Muscle layer of colon (tissue), 2 donors: ENCODE data around the gene CNTLN.

Experiments
- H3K27ac ChIP-seq: one replicate; pipeline ENCODE4 v1.7.0; 2013; ENCODE audit warnings: low read depth, mild to moderate bottlenecking, low read length, moderate library complexity
- H3K27me3 ChIP-seq, 2 donors: one replicate each; pipeline ENCODE4 v1.7.0; 2013; ENCODE audit warnings: low read length in 2 of 2, mild to moderate bottlenecking in 2 of 2; ENCODE audit not compliant: insufficient read depth in 2 of 2, control insufficient read depth in 1 of 2
- H3K36me3 ChIP-seq: one replicate; pipeline ENCODE4 v1.7.0; 2013; ENCODE audit warnings: mild to moderate bottlenecking, low read length; ENCODE audit not compliant: insufficient read depth
- H3K4me1 ChIP-seq: one replicate; pipeline ENCODE4 v1.7.0; 2013; ENCODE audit warnings: mild to moderate bottlenecking, low read length; ENCODE audit not compliant: insufficient read depth
- H3K4me3 ChIP-seq, 2 donors: one replicate each; pipeline ENCODE4 v1.7.0; 2013; ENCODE audit warnings: low read length in 2 of 2, low read depth in 1 of 2, mild to moderate bottlenecking in 1 of 2, moderate library complexity in 1 of 2
- H3K9ac ChIP-seq: one replicate; pipeline ENCODE4 v1.7.0; 2013; ENCODE audit warnings: low read length
- H3K9me3 ChIP-seq: one replicate; pipeline ENCODE4 v1.7.0; 2013; ENCODE audit warnings: mild to moderate bottlenecking, low read length
- donor health status: abdominal sarcoma.
- donor health status: Adenocarcinoma of cecum.

The CNTLN gene

GRCh38 chr9:17134396-17135294 lies at the start of gene CNTLN:
Gene CNTLN (plus strand): TSS chr9:17135040. CDS start chr9:17135066, 26 bp downstream.
- Histone ChIP-seq H3K4me1 (peaks cover 9% of the 10 kb centered on the region), H3K4me3 (peak within 1 kb of the TSS; percentile 80 to 95), H3K36me3 (no peaks in the 10 kb centered on the region), H3K27me3 (no peaks in the 10 kb centered on the region), H3K27ac (peak within 1 kb of the TSS; percentile 82), H3K9me3 (no peaks in the 10 kb centered on the region), H3K9ac (peak within 1 kb of the TSS; percentile 69)

GRCh38 chr9:17088566-17088965 lies 46.3 kb upstream of the CNTLN start:
- no peak overlapping the region for H3K4me3 ChIP-seq
- no peak overlapping the region for H3K9ac ChIP-seq
- no peaks in the 10 kb centered on the region for H3K9me3 ChIP-seq
- no peaks in the 10 kb centered on the region for H3K27me3 ChIP-seq
- H3K27ac ChIP-seq: no peak overlapping the region
- no peaks in the 10 kb centered on the region for H3K36me3 ChIP-seq
- H3K4me1 ChIP-seq: no peaks in the 10 kb centered on the region

- Histone ChIP-seq H3K9ac (no peak overlapping the region), H3K9me3 (no peaks in the 10 kb centered on the region), H3K27me3 (no peaks in the 10 kb centered on the region), H3K36me3 (no peaks in the 10 kb centered on the region), H3K4me3 (no peak overlapping the region), H3K27ac (no peak overlapping the region), H3K4me1 (no peaks in the 10 kb centered on the region)
These were observed 44.8 kb upstream of the CNTLN start for GRCh38 chr9:17090041-17090440.

- H3K4me1 ChIP-seq: no peaks in the 10 kb centered on the region
- H3K9ac ChIP-seq: no peak overlapping the region
- H3K4me3 ChIP-seq: no peak overlapping the region
- no peaks in the 10 kb centered on the region for H3K27me3 ChIP-seq
- H3K27ac ChIP-seq: no peak overlapping the region
- H3K9me3 ChIP-seq: no peaks in the 10 kb centered on the region
- H3K36me3 ChIP-seq: no peaks in the 10 kb centered on the region
These were observed 18.4 kb upstream of the CNTLN start for GRCh38 chr9:17116400-17116837.

- Histone ChIP-seq H3K36me3 (no peaks in the 10 kb centered on the region), H3K27ac (no peak overlapping the region), H3K9me3 (no peaks in the 10 kb centered on the region), H3K4me1 (no peaks in the 10 kb centered on the region), H3K4me3 (no peak overlapping the region), H3K9ac (no peak overlapping the region), H3K27me3 (no peaks in the 10 kb centered on the region)
These were observed 17.5 kb upstream of the CNTLN start for GRCh38 chr9:17117372-17117771.

GRCh38 chr9:17120203-17120602 lies 14.6 kb upstream of the CNTLN start:
- Histone ChIP-seq H3K9ac (no peak overlapping the region), H3K27ac (no peak overlapping the region), H3K4me1 (no peaks in the 10 kb centered on the region), H3K4me3 (no peak overlapping the region), H3K27me3 (no peaks in the 10 kb centered on the region), H3K36me3 (no peaks in the 10 kb centered on the region), H3K9me3 (no peaks in the 10 kb centered on the region)

- Histone ChIP-seq H3K27ac (no peak overlapping the region), H3K36me3 (no peaks in the 10 kb centered on the region), H3K27me3 (no peaks in the 10 kb centered on the region), H3K4me1 (no peaks in the 10 kb centered on the region), H3K9ac (no peak overlapping the region), H3K4me3 (no peak overlapping the region), H3K9me3 (no peaks in the 10 kb centered on the region)
These were observed 13.6 kb upstream of the CNTLN start for GRCh38 chr9:17121264-17121663.

- H3K4me3 ChIP-seq: no peak overlapping the region
These were observed 4.5 kb upstream of the CNTLN start for GRCh38 chr9:17130291-17130690.

GRCh38 chr9:17130725-17131124 lies 4.1 kb upstream of the CNTLN start:
- Histone ChIP-seq H3K27me3 (no peaks in the 10 kb centered on the region), H3K27ac (no peak overlapping the region), H3K36me3 (no peaks in the 10 kb centered on the region), H3K9me3 (no peaks in the 10 kb centered on the region), H3K9ac (no peak overlapping the region), H3K4me1 (peaks cover 9% of the 10 kb centered on the region), H3K4me3 (no peak overlapping the region)

More at GRCh38 chr9:17130291-17130690, 4.5 kb upstream of the CNTLN start:
- H3K4me1 ChIP-seq: peaks cover 9% of the 10 kb centered on the region
- H3K9ac ChIP-seq: no peak overlapping the region
- H3K27me3 ChIP-seq: no peaks in the 10 kb centered on the region
- H3K27ac ChIP-seq: no peak overlapping the region
- H3K9me3 ChIP-seq: no peaks in the 10 kb centered on the region
- no peaks in the 10 kb centered on the region for H3K36me3 ChIP-seq

- Histone ChIP-seq H3K36me3 (no peaks in the 10 kb centered on the region), H3K4me1 (peaks cover 9% of the 10 kb centered on the region), H3K4me3 (no peak overlapping the region), H3K9me3 (no peaks in the 10 kb centered on the region), H3K27me3 (no peaks in the 10 kb centered on the region), H3K27ac (no peak overlapping the region), H3K9ac (no peak overlapping the region)
These were observed 3.3 kb upstream of the CNTLN start for GRCh38 chr9:17131494-17131893.

GRCh38 chr9:17135295-17136160 lies 688 bp downstream of the CNTLN start:
- Histone ChIP-seq H3K4me3 (peak overlapping the region; percentile 80 to 95), H3K27me3 (no peaks in the 10 kb centered on the region), H3K4me1 (peaks cover 9% of the 10 kb centered on the region), H3K9me3 (no peaks in the 10 kb centered on the region), H3K9ac (peak overlapping the region; percentile 69), H3K36me3 (no peaks in the 10 kb centered on the region), H3K27ac (peak overlapping the region; percentile 82)
